Tibial artery (tissue), 4 donors: ENCODE measurements around the gene KHDRBS2.

Source experiments
- DNase-seq, 2 donors: peaks; one replicate each; pipeline ENCODE4 v3.0.0-alpha.2; 2019
- H3K27ac ChIP-seq, 2 donors: fragments of 200-600 bp; sonication (generic) in 1 of 2; 1 replicate in 1 of 2; 2 replicates in 1 of 2; pipeline ENCODE4 v1.5.1; 2018 to 2019; ENCODE audit warnings: mild to moderate bottlenecking in 1 of 2
- H3K27me3 ChIP-seq, 2 donors: fragments of 200-600 bp; sonication (generic) in 1 of 2; one replicate each; pipeline versions ENCODE4 v1.5.1 to v1.6.0; 2016 to 2019
- H3K36me3 ChIP-seq, 3 donors: fragments of 200-600 bp; sonication (generic) in 2 of 3; one replicate each; pipeline ENCODE4 v1.5.1; 2016 to 2019; ENCODE audit warnings: mild to moderate bottlenecking in 2 of 3
- H3K4me1 ChIP-seq, 4 donors: fragments of 200-600 bp; sonication (generic) in 2 of 4; 1 replicate in 3 of 4; 2 replicates in 1 of 4; pipeline ENCODE4 v1.5.1; 2016 to 2019
- H3K4me3 ChIP-seq, 2 donors: fragments of 200-600 bp; sonication (generic) in 1 of 2; 1 replicate in 1 of 2; 2 replicates in 1 of 2; pipeline ENCODE4 v1.5.1; 2018 to 2019; ENCODE audit warnings: mild to moderate bottlenecking in 2 of 2
- H3K9me3 ChIP-seq, 3 donors: fragments of 200-600 bp; sonication (generic) in 1 of 3; one replicate each; pipeline ENCODE4 v1.5.1; 2016 to 2019
- CTCF ChIP-seq, 2 experiments: fragments of 200-600 bp in 1 of 2; fragments of 450-650 bp in 1 of 2; IDR thresholded peaks; one replicate each; pipeline ENCODE4 v1.5.1; 2017 to 2019; ENCODE audit warnings: antibody characterized with exemption in 2 of 2, mild to moderate bottlenecking in 1 of 2, moderate library complexity in 1 of 2
- intact Hi-C: fragments of 100-400 bp; cut with DNase I; formaldehyde crosslinking; loops from one replicate; pipeline ENCODE4 v1.15.0; 2023; ENCODE audit warnings: low total_unique reads

Gene KHDRBS2

GRCh38 chr6:61949971-61950370 lies 336.1 kb downstream of the KHDRBS2 start:
- no peaks in the 10 kb centered on the region for H3K9me3 ChIP-seq
- H3K27me3 ChIP-seq: no peaks in the 10 kb centered on the region
- no peaks in the 10 kb centered on the region for H3K36me3 ChIP-seq
- H3K4me3 ChIP-seq: no peak overlapping the region
- DNase-seq: no peak
- H3K27ac ChIP-seq: no peak overlapping the region
- TF ChIP-seq CTCF (IDR thresholded peaks at IDR 0.05): no peak
- H3K4me1 ChIP-seq: no peaks in the 10 kb centered on the region
- intact Hi-C loops: no loop called here

GRCh38 chr6:61949161-61949560 lies 336.9 kb downstream of the KHDRBS2 start:
- intact Hi-C loops: no loop called here
- Histone ChIP-seq H3K4me1 (no peaks in the 10 kb centered on the region), H3K4me3 (no peak overlapping the region), H3K9me3 (no peaks in the 10 kb centered on the region), H3K36me3 (no peaks in the 10 kb centered on the region), H3K27ac (no peak overlapping the region), H3K27me3 (no peaks in the 10 kb centered on the region)
- TF ChIP-seq CTCF (IDR thresholded peaks at IDR 0.05): no peak
- DNase-seq: no peak

- intact Hi-C loops: no loop called here
- H3K36me3 ChIP-seq: no peaks in the 10 kb centered on the region
Measured at GRCh38 chr6:61947311-61947947, 338.6 kb downstream of the KHDRBS2 start.

GRCh38 chr6:61940919-61941318 lies 345.1 kb downstream of the KHDRBS2 start:
- Histone ChIP-seq H3K4me1 (no peaks in the 10 kb centered on the region), H3K4me3 (no peak overlapping the region), H3K27me3 (no peaks in the 10 kb centered on the region), H3K27ac (no peak overlapping the region), H3K36me3 (no peaks in the 10 kb centered on the region), H3K9me3 (peaks cover 0 to 2% (median 0%) of the 10 kb centered on the region in 3 donors)
- intact Hi-C loops: no loop called here
- TF ChIP-seq CTCF (IDR thresholded peaks at IDR 0.05): no peak
- no peak for DNase-seq

More at GRCh38 chr6:61947311-61947947, 338.6 kb downstream of the KHDRBS2 start:
- Histone ChIP-seq H3K27me3 (no peaks in the 10 kb centered on the region), H3K27ac (no peak overlapping the region), H3K9me3 (no peaks in the 10 kb centered on the region), H3K4me1 (no peaks in the 10 kb centered on the region), H3K4me3 (no peak overlapping the region)
- no peak for DNase-seq
- TF ChIP-seq CTCF (IDR thresholded peaks at IDR 0.05): no peak

- Histone ChIP-seq H3K4me3 (no peak overlapping the region), H3K27me3 (no peaks in the 10 kb centered on the region), H3K27ac (no peak overlapping the region), H3K36me3 (no peaks in the 10 kb centered on the region), H3K9me3 (no peaks in the 10 kb centered on the region), H3K4me1 (no peaks in the 10 kb centered on the region)
- intact Hi-C loops: no loop called here
- no peak for TF ChIP-seq CTCF (IDR thresholded peaks at IDR 0.05)
- DNase-seq: no peak
Measured at GRCh38 chr6:61935242-61935846, 350.7 kb downstream of the KHDRBS2 start.
